Activated CD4-positive, alpha-beta T cell treated with anti-CD3 and anti-CD28 coated beads, Interleukin-2, amount 50 U/mL, for 48 hours (primary cell): ENCODE results near the gene SPRN.
"Not testable (repeated sequence)": the region's sequence is repeated elsewhere in the genome, so short reads cannot be mapped to it uniquely, and the experiment has no call there.

Experiments
- DNase-seq, 2 experiments: peaks; one replicate each; pipeline ENCODE4 v3.0.0-alpha.2; 2020

Gene SPRN

DNA sequence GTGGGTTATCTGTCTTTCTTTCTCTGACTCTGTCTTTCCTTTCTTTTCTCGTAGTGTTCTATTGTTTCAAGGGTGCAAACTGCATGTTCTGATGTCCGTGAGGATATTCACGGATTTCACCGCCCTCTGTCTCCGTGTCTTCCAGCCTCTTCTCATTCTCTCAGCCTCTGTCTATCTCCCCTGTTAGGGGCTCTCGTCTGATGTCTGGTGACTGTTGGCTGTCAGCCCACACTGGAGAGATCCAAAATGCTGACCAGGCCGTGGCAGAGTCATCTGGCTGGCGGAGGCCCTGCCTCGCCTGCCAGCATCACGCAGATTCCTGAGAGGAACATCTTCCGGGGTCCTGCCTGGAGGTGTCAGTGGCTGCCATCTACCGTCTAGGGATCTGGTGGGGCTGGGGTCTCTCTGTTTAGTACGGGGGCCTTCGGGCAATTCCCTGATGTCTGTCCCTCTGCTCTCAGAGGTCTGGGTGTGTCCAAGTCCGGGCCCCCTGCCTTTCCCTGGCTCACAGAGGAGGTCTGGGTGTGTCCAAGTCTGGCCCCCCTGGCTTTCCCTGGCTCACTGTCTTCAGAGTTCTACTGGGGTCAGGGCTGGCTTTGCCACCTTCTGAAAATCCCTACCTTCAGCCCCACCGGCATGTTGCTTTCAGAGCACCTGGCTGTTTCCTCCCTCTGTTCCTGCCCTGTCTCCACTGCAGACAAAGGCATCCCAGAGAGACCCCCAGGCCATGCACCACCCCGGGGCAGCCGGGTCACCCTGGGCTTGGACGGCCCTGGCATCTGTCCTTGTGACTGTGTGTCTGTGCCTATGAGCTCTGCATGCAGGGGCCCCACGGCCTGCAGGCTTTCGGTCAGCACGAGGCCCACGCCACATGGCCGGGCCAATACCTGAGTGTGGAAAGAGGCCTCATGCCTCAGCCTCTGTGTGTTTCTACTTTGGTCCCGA is 15.4 kb upstream of the SPRN start:
- no peak for DNase-seq

- no peak for DNase-seq
These were observed 14.4 kb upstream of the SPRN start for GRCh38 chr10:133438711-133439273.

GRCh38 chr10:133432789-133433188 is 8.4 kb upstream of the SPRN start:
- not testable (repeated sequence) for DNase-seq

GRCh38 chr10:133431888-133432613 is 7.6 kb upstream of the SPRN start:
- DNase-seq, result not testable (repeated sequence)

DNA sequence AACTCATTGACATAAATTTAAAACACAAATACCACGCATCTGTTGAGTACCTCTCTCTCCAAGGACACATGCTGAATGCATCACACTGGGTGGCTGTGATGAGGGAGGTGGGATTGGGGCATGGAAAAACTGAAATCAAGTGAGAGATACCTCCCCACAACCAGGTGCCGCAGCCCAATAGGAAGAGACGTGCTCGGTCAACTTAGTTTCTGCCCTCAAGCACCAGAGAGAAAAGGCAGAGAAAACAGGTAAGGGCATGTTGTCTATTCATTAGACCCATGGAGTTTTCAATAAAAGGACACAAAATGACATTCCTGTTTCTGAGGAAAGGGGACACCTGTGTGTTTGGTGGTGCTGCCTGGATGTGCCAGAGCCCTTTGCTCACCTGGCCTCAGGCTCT is 5.1 kb upstream of the SPRN start:
- not testable (repeated sequence) for DNase-seq

DNA sequence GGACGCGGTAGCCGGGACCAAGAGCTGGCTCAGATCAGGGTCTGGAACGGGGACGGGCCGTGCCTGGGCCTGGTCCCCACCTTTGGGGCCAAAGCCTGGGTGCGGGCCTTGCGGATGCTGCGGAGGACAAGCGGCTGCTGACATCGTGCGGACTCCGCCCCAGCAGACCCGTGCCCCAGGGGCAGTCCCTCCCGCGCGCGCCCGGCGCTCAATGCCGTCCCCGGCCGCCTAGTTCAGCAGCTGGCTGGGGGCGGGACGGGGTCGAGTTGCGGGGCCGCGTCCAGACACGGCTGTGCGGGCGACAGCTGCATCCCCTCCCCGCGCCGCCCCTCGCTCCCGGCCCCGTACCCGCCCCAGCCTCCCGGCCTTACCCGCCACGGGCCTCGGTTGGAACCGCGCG is 323 bp downstream of the SPRN start:
- not testable (repeated sequence) for DNase-seq

- DNase-seq, result no peak
These were observed 1.3 kb downstream of the SPRN start for GRCh38 chr10:133422807-133423771.

DNA sequence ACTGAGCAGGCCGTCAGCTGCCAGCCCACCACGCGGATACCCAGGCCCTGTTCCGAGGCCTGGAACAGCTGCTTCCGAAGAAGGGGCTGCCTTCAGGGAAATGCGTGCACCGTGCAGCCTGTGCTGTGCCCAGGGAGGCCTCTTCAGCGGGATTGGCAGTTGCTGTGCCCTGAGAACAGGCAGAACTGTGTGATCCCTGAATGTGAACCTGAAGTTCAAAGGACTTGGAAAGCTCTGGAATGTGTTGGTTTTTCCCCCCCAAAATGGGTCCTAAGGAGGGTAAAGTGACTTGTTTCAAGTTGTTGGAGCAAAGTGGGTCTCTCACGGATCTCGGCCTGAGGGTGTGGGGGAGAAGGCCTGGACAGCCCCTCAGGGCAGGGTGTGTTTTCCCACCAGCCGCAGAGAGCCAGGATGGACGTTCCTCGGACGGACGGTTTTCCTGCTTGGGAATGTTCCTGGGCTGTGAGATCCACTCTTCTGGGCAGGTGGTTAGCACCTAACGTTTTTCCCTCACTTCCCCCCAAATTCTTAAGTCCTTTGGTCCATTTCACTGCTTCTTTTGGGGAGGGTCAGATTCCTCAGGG is 2.1 kb downstream of the SPRN start:
- no peak for DNase-seq

DNA sequence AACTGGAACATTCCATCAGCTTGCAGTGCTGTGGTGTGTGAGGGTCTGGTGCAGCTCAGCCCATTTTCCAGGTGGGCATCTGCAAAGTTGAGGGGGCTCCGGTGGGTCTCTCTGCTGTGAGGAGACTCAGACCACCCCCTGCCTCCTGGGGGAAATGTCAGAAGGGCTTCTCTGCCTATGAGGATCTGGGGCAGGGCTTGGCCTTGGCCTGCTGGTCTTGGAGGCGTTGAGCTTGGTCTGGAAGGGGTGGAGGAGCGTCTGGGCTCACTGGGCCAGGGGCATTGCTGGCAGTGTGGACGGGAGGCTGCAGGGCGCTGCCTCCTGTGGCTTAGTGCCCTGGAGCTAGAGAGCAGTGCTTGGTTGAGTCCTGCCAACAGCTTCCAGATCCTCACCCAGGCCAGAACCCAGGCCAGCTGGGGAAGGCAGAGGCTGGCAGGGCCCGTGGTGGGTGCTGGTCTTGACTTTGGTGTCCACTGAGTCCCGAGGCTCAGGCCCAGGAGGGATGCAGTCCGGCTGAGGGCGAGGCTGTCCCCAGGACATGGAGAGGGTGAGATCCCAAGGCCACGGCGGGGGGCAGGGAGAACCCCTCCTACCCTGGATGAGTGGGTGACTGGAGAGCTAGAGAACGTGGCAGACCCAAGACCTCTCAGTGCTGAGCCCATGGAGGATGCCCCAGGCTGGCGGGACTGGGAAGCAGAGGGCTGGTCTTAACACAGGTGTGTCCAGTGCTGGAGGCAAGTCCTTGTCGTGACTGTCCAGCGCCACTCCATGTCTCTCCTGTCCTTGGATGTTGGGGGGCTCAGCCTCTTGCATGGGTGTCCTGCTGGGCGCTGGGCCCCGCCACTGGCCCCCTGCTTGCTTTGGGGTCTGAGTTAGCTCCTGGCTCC is 2.8 kb downstream of the SPRN start:
- no peak for DNase-seq

DNA sequence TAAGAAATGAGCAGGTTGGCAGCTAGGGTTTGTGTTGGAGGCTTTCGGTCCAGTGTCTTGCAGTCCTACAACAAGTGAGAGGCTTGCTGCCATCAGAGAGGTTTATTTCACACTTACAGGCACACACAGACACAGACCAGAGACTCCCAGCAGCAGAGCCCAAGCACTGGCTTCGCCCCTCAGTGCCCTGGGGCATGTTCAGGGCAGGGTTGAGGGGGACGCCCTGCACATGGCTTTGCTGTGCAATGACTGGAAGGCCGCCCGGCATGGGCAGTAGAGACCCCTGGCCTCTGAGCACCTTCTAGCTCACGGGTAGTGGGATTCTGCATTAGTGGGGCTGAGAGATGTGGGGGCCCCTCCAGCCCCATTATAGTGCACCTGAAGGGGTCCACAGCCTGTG is 3.8 kb downstream of the SPRN start:
- DNase-seq, result no peak

DNA sequence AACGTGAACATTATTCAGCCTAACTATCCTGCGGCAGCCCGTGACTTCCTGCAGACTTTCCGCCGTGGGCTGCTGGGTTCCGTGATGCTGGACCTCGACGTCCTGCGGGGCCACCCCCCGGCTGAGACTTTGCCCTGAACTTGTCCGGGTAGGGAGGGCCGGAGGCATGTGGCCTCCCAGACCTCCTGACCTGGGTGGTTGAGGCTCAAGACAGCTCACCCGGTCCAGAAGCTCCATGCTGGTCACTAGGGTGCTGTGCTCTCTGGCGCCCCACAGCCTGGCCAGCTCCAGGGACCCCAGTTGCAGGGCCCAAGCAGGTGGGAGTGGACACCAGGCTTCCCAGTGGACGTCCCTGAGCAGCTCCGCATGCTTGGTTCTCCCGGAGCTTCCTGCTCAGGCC is 4.4 kb downstream of the SPRN start:
- no peak for DNase-seq

GRCh38 chr10:133419211-133419950 is 5.0 kb downstream of the SPRN start:
- DNase-seq, result no peak

GRCh38 chr10:133418289-133418993 is 6.0 kb downstream of the SPRN start:
- no peak for DNase-seq

DNA sequence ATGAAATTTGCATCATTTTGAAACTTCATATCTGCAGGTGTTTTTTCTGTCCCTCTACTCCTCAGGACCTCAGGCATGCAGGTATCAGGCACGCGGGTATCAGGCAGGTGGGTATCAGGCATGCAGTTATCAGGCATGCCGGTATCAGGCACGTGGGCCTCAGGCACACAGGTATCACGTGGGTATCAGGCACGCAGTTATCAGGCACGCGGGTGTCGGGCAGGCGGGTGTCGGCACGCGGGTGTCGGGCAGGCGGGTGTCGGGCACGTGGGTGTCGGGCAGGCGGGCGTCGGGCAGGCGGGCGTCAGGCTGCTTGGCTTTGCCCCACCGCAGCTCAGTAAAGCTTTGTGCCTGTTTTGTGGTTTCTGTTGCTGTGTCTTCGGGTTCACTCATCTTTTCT is 8.7 kb downstream of the SPRN start:
- no peak for DNase-seq

DNA sequence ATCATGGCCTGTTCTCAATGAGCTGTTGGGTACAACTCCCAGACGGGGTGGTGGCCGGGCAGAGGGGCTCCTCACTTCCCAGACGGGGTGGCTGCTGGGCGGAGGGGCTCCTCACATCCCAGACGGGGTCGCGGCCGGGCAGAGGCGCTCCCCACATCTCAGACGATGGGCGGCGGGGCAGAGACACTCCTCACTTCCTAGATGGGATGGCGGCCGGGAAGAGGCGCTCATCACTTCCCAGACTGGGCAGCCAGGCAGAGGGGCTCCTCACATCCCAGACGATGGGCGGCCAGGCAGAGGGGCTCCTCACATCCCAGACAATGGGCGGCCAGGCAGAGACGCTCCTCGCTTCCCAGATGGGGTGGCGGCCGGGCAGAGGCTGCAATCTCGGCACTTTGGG is 10.0 kb downstream of the SPRN start:
- DNase-seq, result not testable (repeated sequence)

- no peak for DNase-seq
These were observed 12.1 kb downstream of the SPRN start for GRCh38 chr10:133412381-133412711.

- no peak for DNase-seq
These were observed 12.7 kb downstream of the SPRN start for GRCh38 chr10:133411523-133412380.

GRCh38 chr10:133405844-133406527 is 18.4 kb downstream of the SPRN start:
- DNase-seq, result no peak
